ENCODE measurements around the gene CADM3.

The CADM3 gene

GRCh38 chr1:159207774-159208173 is 36.4 kb downstream of the CADM3 start:
- no peak for DNase-seq

GRCh38 chr1:159208175-159208825 is 36.9 kb downstream of the CADM3 start:
- DNase-seq, result no peak

- DNase-seq, result no peak
These were observed 37.6 kb downstream of the CADM3 start for GRCh38 chr1:159209061-159209460.

GRCh38 chr1:159211331-159212136 is 40.1 kb downstream of the CADM3 start:
- DNase-seq, result peak; percentile 16

GRCh38 chr1:159212596-159212995 is 41.2 kb downstream of the CADM3 start:
- no peak for DNase-seq

GRCh38 chr1:159214149-159214760 is 42.8 kb downstream of the CADM3 start:
- no peak for DNase-seq

- no peak for DNase-seq
These were observed 47.5 kb downstream of the CADM3 start for GRCh38 chr1:159218649-159219636.

- DNase-seq, result no peak
These were observed 50.9 kb downstream of the CADM3 start for GRCh38 chr1:159222075-159222865.

- no peak for DNase-seq
These were observed 51.6 kb downstream of the CADM3 start for GRCh38 chr1:159223004-159223403.

GRCh38 chr1:159228554-159228953 is 57.1 kb downstream of the CADM3 start:
- no peak for DNase-seq

- no peak for DNase-seq
These were observed 58.0 kb downstream of the CADM3 start for GRCh38 chr1:159229260-159229885.

GRCh38 chr1:159229896-159230295 is 58.5 kb downstream of the CADM3 start:
- no peak for DNase-seq

GRCh38 chr1:159239551-159240220 is 68.3 kb downstream of the CADM3 start:
- no peak for DNase-seq

GRCh38 chr1:159247266-159247665 is 75.9 kb downstream of the CADM3 start:
- DNase-seq, result no peak

- no peak for DNase-seq
These were observed 76.9 kb downstream of the CADM3 start for GRCh38 chr1:159248311-159248710.

GRCh38 chr1:159250638-159251216 is 79.3 kb downstream of the CADM3 start:
- no peak for DNase-seq

Data from NCI-H2029 treated with DMSO at 0.1 percent for 48 hours (cell line).